ENCODE results near the gene TFDP1. TPM values are rescaled to one million over a fixed set of nuclear protein-coding genes. Genes with fewer than 3 reads are reported as not detected.

TFDP1 gene
- total RNA-seq (ENCODE audit: low replicate concordance), result 45.6 and 102 TPM in 2 replicates

DNA sequence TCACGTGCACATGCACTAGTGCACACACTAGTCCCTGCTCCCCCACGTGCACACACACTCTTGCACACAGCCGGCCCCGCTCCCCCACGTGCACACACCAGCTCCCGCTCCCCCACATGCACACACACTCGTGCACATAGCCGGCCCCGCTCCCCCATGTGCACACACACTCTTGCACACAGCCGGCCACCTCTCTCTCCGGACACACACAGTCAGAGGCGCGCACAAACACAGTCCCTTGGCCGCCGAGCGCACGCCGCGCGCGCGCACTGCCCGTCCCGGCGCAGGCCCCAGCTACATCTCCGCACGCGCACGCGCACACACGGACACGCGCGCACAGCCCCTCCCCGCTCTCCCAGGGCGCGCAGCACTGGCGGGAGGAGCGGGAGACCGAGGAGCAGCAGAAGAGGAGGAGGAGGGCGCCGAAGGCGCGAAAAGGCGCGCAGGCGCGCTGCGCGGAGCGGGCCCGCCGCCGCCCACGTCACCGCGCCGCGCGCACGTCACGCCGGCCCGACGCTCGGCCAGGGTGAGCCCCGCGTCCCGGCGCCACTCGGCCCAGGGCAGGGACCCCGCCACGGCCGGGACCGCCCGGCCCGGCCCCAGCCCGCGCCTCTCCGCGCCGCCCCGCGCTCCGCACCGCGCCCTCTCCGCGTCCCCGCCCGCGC lies at the start of gene TFDP1:
TSS of gene TFDP1 (plus strand) at position 549 of the 665 bp plus-strand sequence. CDS start 1,085 bp downstream, outside the sequence.
- peak; percentile 68 for DNase-seq (ENCODE audit: low read depth)
- H3K4me3 ChIP-seq (ENCODE audit: low read depth, low read length), result peak within 1 kb of the TSS; percentile 70
- TF ChIP-seq, protein P1, sequence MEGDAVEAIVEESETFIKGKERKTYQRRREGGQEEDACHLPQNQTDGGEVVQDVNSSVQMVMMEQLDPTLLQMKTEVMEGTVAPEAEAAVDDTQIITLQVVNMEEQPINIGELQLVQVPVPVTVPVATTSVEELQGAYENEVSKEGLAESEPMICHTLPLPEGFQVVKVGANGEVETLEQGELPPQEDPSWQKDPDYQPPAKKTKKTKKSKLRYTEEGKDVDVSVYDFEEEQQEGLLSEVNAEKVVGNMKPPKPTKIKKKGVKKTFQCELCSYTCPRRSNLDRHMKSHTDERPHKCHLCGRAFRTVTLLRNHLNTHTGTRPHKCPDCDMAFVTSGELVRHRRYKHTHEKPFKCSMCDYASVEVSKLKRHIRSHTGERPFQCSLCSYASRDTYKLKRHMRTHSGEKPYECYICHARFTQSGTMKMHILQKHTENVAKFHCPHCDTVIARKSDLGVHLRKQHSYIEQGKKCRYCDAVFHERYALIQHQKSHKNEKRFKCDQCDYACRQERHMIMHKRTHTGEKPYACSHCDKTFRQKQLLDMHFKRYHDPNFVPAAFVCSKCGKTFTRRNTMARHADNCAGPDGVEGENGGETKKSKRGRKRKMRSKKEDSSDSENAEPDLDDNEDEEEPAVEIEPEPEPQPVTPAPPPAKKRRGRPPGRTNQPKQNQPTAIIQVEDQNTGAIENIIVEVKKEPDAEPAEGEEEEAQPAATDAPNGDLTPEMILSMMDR (IDR thresholded peaks at IDR 0.05; ENCODE audit: insufficient read depth, low read length), result no peak

DNA sequence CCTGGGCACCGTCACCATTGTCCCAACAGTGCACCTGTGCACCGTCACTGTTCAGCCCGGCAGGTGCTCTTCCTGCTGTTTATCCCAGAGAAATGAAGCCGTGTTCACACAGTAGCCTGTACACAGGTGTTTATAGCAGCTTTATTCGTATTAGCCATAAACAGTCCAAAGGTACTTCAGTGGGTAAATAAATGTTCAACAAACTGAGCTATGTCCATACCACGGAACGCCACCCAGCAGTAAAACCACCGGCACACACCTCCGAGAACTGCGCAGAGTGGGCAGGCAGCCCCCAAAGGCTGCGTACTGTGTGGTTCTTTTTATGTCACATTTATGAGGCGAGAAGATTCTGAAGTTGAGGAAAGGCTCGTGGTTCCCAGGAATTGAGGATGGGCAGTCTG lies 49.2 kb upstream of the TFDP1 start:
- H3K4me3 ChIP-seq (ENCODE audit: low read depth, low read length), result no peak overlapping the region
- TF ChIP-seq, protein P1 (IDR thresholded peaks at IDR 0.05; ENCODE audit: insufficient read depth, low read length), result no peak
- DNase-seq (ENCODE audit: low read depth), result no peak

DNA sequence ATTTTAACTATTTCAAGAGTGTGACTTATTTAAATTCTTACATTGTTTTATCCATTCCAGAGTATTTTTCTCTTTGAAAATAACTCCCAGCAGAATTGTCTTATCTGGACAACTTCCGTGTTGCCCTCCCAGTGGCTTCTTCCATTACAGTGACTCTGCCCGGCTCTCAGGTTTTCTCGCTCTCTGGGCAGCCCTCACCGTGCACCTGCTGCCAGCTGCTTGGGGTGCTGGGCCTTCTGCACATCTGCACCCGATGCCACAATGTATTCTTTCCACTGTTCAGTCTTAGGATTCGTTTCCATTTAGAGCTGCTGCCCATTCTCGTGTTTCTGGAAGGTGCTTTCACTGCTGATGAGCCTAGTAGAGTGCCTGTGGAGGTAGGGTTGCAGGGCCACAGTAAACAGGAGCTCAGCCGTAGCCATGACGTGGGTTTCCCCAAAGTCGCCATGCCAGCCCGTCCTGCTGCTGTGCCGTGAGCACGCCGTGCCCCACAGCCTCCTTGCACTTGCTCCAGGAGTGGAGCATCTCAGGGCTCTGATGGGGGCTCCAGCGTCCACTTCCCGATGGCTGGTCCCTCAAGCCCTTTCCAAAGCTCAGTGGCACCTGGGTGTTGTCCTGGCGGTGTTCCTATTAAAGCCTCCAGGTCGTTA lies 48.0 kb upstream of the TFDP1 start:
- no peak overlapping the region for H3K4me3 ChIP-seq (ENCODE audit: low read depth, low read length)
- TF ChIP-seq, protein P1 (IDR thresholded peaks at IDR 0.05; ENCODE audit: insufficient read depth, low read length), result no peak
- DNase-seq (ENCODE audit: low read depth), result no peak

DNA sequence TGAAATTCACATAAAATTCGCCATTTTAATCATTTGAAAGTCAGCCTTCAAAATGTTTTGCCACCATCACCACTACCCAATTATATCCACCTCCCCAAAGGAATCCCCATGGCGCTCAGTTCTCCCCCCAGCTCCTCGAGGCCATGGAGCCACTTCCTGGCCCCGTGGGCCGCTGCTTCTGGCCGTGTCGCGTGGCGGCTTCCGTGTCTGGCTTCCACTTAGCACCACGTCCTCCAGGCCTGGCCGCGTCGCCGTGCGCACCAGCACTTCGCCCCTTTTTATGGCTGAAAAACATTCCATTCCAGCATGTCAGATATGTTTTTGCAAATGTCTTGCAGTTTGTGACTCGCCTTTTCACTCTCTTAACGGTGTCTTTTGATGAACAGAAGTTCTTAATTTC lies 47.3 kb upstream of the TFDP1 start:
- TF ChIP-seq, protein P1 (IDR thresholded peaks at IDR 0.05; ENCODE audit: insufficient read depth, low read length), result no peak

DNA sequence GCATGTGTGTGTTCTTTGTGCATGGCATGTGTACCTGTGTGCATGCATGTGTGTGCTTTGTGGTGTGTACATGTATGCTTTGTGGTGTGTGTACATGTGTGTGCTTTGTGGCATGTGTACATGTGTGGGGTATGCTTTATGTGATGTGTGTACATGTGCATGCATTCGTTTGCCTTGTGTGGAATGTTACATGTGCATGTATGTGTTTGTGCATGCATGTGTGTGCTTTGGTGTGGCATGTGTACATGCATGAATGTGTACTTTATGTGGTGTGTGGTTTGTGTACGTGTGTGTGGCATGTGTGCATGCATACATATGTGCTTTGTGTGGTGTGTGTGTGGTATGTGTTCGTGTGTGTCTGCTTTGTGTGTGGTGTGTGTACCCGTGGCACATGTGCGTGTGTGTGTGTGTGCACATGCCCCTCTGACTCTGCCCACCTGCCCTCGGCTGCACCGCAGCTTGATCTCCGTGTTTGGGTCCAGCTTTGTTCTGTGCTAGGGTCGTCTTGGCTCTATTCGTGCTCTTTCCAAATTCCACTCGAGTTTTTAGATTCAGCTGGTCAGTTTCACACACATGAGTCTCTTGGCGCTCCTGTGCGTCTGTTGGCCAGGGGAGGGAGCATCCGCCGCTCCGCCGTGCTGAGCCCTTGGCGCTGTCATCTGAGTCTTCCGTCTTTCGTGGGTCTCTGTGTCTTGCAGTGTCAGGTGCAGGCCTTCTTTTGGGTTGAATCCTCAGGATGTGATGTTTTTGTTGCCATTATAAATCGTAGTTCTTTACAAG lies 46.5 kb upstream of the TFDP1 start:
- DNase-seq (ENCODE audit: low read depth), result no peak
- H3K4me3 ChIP-seq (ENCODE audit: low read depth, low read length), result no peak overlapping the region
- TF ChIP-seq, protein P1 (IDR thresholded peaks at IDR 0.05; ENCODE audit: insufficient read depth, low read length), result no peak

More for the DNA sequence above, 47.3 kb upstream of the TFDP1 start:
- no peak for DNase-seq (ENCODE audit: low read depth)
- H3K4me3 ChIP-seq (ENCODE audit: low read depth, low read length), result no peak overlapping the region

GRCh38 chr13:113538689-113539058 lies 45.9 kb upstream of the TFDP1 start:
- TF ChIP-seq, protein P1 (IDR thresholded peaks at IDR 0.05; ENCODE audit: insufficient read depth, low read length), result no peak
- no peak for DNase-seq (ENCODE audit: low read depth)

More at GRCh38 chr13:113538689-113539058, 45.9 kb upstream of the TFDP1 start:
- H3K4me3 ChIP-seq (ENCODE audit: low read depth, low read length), result no peak overlapping the region

Data from fibroblast of the aortic adventitia (primary cell).